HG03103 (cell line): ENCODE measurements around the gene TNRC6B.
"Not testable (repeated sequence)": the region's sequence is repeated elsewhere in the genome, so short reads cannot be mapped to it uniquely, and the experiment has no call there.

Experiments
- ATAC-seq: cut with Tn5 transposase; IDR thresholded peaks from one replicate; pipeline ENCODE4 v1.9.1; 2021; ENCODE audit warnings: low read depth; ENCODE audit not compliant: unreplicated experiment

TNRC6B gene

DNA sequence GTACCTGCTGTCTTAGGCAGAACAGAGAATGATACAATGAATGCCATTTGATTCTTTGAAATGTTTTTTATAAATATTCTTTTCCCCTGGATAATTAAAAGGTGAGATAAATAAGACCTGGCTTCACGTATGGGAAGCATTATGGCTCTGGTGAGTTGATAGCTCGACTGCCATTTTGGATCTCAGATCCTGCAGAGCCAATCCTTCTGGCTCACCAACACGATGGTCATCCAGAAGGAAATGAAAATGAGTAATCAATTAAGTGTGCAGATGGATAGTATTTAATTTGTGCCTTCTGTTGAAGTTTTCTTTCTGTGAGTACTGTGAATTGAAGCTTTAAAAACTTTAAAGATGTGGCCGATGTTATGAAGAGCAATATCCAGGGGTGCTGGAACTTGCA lies 2.7 kb downstream of the TNRC6B start:
- ATAC-seq, result no peak

DNA sequence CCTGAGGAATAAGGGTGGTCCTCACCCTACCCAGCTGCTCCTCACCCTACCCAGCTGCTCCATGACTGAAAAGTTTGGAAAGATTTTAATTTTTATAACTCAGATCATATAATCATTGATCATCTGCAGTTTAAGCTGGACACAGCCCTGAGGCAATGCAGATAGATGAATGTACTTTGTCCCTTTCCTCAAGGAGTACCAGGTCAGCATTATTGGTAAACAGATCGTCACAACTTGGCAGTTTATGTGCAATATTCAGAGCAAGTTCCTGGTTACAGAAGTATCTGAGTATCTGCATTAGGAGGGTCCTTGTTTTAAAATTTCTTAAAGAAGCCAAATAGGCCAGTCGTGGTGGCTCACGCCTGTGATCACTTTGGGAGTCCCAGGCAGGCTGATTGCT lies 3.6 kb downstream of the TNRC6B start:
- ATAC-seq, result no peak

DNA sequence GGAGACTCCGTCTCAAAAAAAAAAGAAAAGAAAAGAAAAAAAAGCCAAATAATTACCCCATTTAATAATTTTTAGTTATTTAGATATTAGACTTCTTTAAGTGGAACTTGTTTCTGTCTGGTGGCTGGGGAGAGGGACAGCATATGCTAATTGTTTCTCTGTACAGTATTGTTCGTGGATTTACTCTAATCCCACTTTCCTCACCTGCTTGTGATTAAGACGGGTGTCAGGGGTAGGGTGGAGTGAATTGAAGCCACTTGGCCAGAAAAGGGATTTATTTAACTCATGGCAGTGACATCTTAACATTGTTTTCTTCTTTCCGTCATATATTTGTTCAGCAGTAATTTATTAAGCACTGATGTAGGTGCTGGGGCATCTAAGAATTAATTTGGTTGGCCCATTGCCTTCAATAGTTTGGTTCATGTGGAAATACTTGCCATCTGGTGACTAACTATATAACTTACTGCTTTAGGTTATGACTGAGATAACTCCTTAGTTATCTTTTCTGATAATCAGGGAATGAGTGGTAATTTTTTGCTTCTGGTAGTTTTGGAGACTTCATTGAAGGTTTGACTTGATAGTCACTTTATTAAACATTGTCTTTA lies 4.6 kb downstream of the TNRC6B start:
- ATAC-seq, result no peak

DNA sequence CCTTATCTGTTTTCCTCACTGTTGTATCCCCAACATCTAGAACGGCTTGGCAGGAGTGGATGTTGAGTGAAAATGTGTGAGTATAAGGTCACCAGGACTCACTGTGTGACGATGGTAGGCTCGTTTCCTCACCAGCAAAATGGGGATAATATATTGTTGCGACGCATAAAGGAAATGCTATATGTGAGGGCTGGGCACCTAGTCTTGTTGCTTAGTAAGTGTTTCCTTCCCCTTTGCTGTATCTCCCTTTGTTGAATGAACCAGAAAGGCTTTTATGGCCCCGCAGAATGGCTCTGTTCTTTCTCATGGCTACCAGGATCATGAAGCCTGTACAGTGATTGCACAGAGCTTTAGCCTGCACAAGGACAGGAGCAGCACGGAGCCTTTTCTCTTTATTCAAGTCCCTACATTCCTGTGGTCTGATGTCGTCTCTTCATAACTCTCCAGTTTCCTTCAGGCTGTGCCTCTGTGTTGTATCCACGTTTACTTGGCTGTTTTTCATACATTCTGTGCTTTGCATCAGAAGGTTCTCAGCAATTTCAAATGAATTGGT lies 5.4 kb downstream of the TNRC6B start:
- ATAC-seq, result no peak

DNA sequence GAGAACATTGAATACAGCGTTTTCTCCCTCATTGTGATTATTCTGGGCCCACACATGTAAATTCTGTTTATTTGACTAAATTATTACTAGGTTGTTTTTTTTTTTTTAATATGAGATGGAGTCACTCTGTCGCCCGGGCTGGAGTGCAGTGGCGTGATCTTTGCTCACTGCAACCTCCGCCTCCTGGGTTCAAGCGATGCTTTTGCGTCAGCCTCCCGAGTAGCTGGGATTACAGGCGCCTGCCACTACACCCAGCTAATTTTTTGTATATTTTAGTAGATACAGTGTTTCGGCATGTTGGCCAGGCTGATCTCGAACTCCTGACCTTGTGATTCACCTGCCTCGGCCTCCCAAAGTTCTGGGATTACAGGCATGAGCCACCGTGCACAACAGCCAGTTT lies 5.9 kb downstream of the TNRC6B start:
- ATAC-seq, result not testable (repeated sequence)

DNA sequence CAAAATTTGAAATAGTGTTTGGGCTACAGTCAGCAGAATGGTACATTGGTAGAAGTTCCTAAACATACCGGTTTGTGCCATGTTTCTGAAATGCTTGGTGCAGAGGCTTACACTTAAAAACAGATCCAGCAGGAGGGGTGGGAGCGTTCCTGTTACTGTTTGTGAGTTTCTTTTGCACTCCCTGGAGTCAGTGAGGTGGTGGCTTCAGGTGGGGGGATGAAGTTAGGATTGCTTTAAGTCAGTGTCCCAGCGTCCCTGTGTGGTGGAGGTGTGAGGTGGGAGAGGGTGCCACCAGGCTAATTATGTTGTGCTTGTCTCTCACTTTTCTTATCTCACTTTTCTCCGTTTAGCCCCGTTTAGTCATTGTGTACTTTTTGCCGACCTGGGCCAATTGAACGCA lies 9.7 kb downstream of the TNRC6B start:
- ATAC-seq, result no peak

DNA sequence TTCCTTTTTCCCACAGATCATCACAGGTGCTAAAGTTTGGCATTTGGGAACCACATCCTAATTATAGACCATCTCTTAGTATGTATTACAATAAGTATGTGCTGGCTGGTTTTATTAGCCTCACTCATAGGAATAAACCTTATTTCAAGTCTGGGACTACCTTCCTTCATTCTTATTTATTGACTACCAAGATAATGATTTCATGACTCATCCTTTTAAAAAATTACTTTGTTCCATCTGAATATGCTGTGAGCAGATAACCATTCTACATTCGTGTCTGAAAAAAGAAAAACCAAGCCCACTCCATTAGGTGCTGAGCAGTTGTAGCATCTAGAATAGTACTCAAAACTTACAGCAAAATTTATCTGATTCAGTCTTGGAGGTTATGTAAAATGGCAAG lies 12.3 kb downstream of the TNRC6B start:
- no peak for ATAC-seq

DNA sequence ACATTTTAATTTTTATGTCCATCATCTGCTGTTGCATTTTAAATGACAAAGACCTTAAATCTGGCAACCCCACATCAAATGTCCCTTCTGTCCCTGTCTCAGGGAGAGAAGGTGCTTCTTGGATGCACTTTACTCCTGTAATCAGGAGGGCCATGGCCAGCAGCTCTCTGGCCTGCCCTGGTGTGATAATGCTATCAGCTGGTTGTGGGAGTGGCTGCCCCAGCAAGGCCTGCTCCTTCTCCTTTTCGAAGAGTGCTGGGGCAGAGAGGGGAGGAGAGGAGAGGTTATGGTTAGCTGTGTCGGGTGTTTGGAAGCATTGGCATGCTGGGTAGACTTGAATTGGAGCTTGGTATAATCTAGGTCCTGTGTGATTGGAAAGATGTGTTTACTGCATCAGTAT lies 12.8 kb downstream of the TNRC6B start:
- ATAC-seq, result no peak

DNA sequence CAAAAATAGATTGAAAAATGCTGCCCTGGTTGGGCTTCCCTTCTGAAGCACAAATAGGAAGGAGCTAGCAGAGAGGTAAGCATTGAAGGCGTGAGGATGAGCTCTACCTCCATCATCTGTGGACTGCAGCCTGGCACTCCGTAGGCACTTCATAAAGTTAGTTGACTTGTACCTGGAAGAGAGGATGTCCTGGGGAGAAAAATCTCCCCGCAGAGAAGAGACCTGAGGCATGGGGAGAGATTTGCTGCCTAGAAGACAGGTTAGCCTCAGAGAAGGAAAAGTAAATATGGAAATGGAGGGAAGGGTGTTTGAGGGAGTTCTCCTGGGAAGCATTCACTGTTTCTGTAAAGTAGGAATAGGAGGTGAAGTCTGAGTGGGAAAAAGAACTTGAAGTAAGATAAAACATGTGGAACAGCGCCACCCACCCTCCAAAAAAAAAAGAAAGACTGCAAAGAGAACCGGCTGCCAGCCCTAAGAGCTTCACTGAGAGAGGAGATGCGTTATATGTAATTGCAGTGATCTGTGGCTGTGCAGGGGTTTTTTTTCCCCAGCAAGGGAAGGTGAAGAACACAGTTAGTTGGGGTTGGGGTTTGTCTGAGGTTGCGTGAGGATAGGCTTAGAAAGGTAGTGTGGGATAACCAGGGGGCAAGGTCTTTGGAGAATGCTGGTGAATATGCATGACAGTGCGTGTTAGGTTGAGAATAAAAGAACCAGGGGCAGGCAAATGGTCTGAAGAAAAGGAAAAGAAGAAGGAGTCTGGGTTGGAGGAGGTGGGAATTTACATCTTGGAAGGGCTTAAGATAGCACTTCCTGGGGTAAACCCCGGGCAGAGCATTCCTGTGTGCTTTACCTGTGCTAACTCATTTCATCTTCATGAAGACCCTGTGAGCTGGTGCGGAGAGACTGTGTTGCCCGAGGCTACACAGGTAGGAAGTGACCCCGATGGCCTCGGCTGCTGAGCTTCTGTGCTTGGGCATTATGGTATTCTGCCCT lies 16.0 kb downstream of the TNRC6B start:
- ATAC-seq, result no peak

DNA sequence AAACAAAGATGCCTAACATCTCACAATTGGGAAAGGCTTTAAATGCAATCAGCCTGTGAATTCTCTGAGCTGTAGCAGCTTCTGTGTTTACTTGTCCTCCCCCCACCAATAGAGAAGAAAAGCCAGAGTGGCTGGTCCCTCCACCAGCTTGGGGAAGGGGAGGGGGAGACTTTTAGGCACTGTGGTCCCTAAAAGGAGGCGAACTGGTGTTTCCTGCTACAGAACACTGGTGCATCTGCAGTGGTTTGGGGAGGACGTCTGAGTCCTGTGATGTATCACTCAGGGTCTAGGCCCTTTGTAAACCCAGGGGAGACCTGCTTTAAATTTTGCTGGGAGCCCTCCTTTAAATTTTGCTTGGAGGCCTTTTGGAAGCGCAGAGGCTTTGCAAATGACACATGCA lies 16.9 kb downstream of the TNRC6B start:
- no peak for ATAC-seq

DNA sequence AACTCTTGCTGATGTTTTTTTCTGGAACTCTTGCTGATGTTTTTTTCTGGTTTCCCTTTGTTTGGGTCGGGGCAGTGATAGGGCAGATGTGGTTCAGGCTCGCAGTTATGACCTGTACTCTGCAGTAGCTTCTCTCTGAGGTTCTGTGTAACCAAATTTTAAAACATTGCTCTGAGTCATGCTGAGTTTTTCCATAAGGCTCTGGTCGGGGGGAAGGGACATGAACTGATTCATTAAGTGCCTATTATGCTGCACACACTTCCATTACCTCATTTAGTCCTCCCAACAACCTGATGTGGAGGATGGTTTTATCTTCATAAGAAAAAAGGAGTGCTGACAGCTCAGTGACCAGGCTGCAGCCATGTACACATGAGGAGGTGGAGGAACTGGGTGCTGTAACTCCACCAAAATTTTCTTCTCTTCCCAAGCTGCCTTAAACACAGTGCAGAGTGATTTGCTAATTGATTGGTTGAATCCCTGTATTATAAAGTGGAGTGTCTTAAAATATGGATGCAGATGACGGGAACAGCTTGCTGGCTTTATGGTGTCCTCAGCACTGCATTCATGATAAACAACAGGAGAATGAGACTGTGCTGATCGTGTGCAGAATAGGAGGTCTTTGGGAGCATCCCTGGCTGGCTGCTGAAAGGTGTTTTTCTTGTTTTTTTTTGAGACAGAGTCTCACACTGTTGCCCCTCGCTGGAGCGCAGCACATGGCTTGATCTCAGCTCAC lies 19.1 kb downstream of the TNRC6B start:
- ATAC-seq, result no peak

DNA sequence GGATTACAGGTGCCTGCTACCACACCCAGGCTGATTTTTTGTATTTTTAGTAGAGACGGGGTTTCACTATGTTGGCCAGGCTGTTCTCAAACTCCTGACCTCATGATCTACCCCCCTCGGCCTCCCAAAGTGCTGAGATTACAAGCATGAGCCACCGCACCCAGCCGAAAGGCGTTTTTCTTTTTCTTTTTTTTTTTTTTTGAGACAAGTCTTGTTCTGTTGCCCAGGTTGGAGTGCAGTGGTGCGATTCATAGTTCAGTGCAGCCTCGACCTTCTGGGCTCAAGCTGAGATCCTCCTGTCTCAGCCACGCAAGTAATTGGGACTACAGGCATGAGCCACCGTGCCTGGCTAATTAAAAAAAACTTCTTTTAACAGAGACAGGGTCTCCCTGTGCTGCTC lies 19.7 kb downstream of the TNRC6B start:
- not testable (repeated sequence) for ATAC-seq

DNA sequence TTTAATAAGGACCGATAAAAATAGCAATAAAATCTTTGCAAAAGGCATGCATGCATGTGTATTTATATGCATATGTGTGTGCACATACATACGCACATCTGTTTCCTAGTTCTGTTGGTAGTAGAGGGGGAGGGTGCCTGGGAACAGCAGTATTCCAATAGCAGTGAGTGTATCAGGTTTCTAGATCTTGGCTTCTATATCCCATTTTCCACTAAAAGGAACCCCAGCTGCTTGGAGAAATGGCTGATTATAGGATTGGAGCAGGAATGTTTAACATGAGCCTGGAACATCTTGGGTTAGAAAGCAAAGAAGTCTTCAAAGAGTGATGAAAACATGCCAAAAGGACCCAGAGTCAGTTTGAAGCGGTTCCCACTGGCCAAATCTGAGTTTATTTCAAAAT lies 21.0 kb downstream of the TNRC6B start:
- ATAC-seq, result no peak

DNA sequence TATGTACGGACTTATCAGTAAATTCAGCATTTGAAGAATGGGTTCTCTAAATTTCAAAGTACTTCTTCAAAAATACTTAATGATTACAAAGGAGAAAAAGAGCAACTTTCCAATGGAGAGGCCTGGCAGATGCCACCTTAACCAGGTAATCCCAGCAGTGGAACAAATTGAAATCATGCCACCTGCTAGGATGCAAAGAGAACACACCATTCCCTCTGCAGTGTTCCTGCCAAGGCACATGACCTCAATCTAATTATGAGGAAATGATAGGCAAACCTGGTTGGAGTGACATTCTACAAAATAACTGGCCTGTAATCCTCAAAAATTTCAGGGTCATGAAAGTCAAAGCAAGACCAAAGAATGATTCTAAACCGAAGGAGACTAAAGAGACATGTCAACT lies 21.5 kb downstream of the TNRC6B start:
- no peak for ATAC-seq

DNA sequence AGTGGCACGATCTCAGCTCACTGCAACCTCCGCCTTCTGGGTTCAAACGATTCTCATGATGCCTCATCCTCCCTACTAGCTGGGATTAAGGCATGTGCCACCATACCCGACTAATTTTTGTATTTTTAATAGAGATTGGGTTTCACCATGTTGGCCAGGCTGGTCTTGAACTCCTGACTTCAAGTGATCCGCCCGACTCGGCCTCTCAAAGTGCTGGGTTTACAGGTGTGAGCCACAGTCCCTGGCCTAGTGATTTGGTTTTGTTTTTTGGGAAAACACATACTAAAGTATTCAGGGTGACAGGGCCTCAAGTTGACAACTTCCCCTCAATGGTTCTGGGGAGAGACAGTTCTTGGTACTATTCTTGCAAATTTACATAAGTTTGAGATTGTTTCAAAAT lies 22.1 kb downstream of the TNRC6B start:
- no peak for ATAC-seq

DNA sequence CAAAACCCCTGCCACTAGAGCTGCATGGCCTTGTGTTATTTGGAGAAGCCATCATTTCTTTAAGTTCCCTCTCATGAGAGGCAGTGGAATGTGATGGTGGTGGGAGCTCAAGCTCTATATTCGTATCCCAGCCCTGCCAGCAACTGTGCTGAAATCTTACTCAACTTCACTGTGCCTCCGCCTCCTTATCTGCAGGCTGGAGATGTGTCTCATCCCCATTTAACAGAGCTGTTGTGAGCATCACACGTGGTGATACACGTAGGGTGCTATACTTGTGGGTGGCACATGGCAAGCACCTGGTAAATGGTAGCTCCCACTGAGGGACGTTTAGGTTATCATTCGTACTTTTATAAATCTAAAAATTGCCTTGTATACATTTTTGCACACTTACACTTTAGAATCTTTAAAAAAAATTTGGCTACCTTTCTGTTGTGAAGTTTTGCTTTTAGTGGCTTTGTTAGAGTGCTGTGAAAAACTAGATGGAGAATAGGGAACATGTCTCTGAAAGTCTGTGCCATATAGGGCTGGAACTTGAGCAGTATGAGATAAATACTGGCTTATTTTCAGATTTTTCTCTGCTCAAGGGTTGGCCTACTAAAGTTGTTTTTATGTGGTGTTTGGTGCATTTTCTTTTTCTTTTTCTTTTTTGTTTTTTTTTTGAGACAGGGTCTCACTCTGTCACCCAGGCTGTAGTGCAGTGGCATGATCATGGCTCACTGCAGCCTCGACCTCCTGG lies 23.2 kb downstream of the TNRC6B start:
- ATAC-seq, result no peak

DNA sequence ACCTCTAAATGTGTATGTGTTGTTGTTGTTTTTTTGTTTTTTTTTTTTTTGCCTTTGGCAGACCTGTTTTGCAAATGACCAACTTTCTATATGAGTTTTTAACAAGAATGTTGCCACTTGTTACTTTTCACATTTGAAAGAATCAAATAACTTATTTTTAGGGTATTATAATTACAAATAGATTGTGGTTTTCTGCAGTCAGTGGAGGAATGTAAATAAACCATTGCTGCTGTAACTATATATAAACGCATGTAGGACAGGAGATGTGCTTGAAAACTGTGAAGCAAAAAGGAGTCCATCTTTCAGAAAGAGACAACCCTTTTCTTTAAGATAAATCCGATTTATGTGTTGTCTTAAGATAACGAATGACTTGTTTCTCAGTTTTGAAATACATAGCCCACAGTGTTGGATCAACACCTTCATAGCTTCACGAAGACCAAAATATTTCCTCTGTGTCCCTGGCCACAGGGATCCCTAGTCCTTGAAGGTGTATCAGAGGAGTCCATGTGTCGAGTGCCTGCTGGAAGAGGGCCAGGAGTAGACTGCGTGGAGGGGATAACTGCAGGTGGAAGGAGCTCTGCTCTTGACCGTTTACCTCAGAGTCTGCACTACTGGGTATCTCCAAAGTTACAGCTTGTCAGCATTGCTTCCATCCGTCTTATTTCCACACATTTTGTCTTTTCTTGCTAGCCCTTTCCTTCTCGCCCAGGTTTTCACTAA lies 24.7 kb downstream of the TNRC6B start:
- no peak for ATAC-seq

DNA sequence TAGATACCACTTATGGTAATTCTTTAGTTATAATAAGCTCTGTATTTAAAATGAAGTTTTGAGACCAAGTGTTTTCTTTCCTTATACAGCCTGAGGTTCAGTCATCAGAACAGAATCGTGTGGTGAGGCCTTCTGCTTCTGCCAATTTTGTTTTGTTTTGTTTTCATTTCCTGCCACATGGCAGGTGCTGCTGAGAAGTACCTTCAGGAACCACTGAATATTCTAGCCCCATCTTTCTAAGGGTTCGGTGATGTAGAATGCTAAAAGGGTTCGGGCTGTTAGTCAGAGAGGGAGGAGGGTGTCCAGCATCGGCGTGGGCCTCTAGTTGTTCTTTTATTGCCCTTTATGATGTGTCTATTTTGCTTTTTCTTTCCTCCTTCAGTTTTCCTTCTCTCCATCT lies 25.8 kb downstream of the TNRC6B start:
- ATAC-seq, result no peak

DNA sequence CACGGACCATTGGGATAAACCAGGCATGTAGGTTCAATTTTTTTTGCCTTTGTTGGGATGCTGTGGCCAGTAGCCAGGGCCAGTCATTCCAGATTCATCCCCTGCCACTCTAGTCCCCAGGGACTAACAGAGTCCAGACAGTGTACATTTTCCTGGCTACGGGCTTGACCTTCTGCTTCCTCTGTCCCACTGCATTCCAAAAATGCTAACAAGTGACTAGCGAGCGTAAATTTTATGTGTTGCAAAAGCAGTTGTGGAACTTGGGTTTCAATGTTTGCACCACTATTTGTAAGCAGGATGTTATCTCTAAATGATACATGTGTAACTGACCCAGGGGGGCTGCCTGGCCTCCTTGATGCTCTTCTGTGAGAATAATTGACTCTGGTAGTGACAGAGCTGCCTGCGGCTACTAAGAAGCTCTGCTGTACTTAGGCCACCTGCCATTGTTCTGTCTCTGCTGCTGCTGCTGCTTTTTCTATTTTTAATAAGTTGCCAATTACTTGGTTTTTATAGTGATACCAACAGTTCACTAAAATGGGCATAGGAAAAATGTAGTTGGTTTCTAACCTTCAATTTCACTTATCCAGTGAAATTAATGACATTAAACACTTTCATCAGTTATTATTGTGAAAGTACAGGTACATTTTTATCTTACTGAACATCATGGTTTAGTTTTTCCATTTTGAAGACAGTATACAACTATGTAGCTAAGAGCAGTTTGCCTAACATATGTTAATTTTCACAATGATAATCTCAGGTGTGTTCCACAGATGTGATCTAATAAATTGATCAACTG lies 26.8 kb downstream of the TNRC6B start:
- no peak for ATAC-seq
